Measurements from ENCODE around the gene SNAPC3. TPM values are rescaled to one million over a fixed set of nuclear protein-coding genes. Genes with fewer than 3 reads are reported as not detected.
"Not testable (repeated sequence)": the region's sequence is repeated elsewhere in the genome, so short reads cannot be mapped to it uniquely, and the experiment has no call there.

Gene SNAPC3
- polyA plus RNA-seq, 1 donor from 2014 or later, result 96.6 TPM

DNA sequence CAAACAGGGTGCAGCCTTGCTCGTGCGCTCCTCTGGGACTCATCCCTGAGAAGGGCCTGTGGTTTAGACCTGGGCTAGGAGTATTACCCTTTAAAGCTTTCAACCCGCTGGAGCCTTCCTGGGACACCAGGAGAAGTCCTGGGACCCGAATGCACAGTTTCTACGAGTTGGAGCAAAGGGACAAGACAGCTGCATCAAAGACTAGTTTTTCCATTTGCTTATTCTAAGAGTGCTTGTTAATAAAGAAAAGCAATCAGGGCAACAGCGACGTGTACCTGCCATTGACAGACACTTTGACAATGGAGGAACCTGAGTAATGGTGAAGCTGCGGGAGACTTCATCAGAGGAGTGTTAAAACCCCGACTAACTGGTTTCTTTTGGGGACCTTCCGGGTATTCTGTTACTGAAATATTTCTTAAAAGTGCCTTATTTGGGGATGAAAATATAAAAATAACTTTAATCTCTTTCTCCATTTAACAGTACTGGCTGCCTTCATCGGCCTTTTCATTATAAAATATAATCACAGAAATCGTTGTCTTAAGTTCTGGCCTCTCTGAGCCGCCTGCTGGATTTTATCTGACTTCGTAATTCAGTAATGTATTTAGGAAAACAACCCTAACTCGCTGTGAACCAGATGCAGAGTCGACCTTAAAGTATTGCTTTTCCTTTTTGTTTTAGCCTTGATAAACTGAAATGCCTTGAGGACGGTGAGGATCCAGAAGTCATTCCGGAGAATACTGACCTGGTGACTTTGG, 732 bp downstream of the SNAPC3 start:
- H3K36me3 ChIP-seq (ENCODE audit: insufficient read depth, low read length), result peaks cover 6% of the 10 kb centered on the region
- peak overlapping the region; percentile 96 for H3K27ac ChIP-seq (ENCODE audit: low read length)
- H3K4me3 ChIP-seq (ENCODE audit: low read length), result peak overlapping the region; percentile 87
- H3K9ac ChIP-seq (ENCODE audit: low read length), result peak overlapping the region; percentile 94
- no peaks in the 10 kb centered on the region for H3K9me2 ChIP-seq (ENCODE audit: insufficient read depth, low read length)
- H3F3A ChIP-seq (ENCODE audit: insufficient read depth, low read length, poor library complexity, severe bottlenecking), result no peaks in the 10 kb centered on the region
- H3K27me3 ChIP-seq (ENCODE audit: insufficient read depth, low read depth, low read length), result no peaks in the 10 kb centered on the region
- peak; percentile 14 for TF ChIP-seq CTCF (IDR thresholded peaks at IDR 0.05; ENCODE audit: poor library complexity, severe bottlenecking)
- TF ChIP-seq POLR2AphosphoS5 (IDR thresholded peaks at IDR 0.05), result no peak
- TF ChIP-seq TAF1 (IDR thresholded peaks at IDR 0.05; ENCODE audit: low read depth), result no peak
- H3K9me3 ChIP-seq (ENCODE audit: low read length), result no peaks in the 10 kb centered on the region
- peak overlapping the region; percentile 81 for H2AFZ ChIP-seq (ENCODE audit: low read depth, low read length)
- no peaks in the 10 kb centered on the region for H4K20me1 ChIP-seq (ENCODE audit: insufficient read depth)
- H3K79me2 ChIP-seq (replicated peaks; ENCODE audit: insufficient read depth, low read length), result peaks cover 51% of the 10 kb centered on the region
- peak overlapping the region; percentile 91 for H3K4me2 ChIP-seq (ENCODE audit: low read length)

DNA sequence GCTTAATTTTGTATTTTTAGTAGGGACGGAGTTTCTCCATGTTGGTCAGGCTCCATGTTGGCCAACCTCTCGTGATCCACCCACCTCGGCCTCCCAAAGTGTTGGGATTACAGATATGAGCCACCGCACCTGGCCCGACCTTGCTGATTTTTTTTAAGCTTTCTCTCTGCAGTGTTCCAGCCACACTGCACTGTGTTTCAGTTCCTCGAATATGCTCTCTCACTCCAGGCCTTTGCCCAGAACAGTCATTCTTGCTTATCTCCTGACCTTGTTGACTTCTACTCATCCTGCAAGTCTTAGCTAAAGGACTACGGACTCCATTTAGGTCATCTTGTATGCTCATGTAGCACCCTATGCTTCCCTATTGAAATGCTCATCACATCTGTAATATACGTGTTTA, 3.3 kb downstream of the SNAPC3 start:
- Histone ChIP-seq H3K9me2 (ENCODE audit: insufficient read depth, low read length) (no peaks in the 10 kb centered on the region), H3F3A (ENCODE audit: insufficient read depth, low read length, poor library complexity, severe bottlenecking) (no peaks in the 10 kb centered on the region), H3K4me3 (ENCODE audit: low read length) (peak overlapping the region; percentile 87), H3K79me2 (replicated peaks; ENCODE audit: insufficient read depth, low read length) (peaks cover 77% of the 10 kb centered on the region), H3K9ac (ENCODE audit: low read length) (no peak overlapping the region), H2AFZ (ENCODE audit: low read depth, low read length) (no peak overlapping the region), H4K20me1 (ENCODE audit: insufficient read depth) (peaks cover 3% of the 10 kb centered on the region), H3K4me2 (ENCODE audit: low read length) (no peak overlapping the region), H3K27ac (ENCODE audit: low read length) (no peak overlapping the region), H3K36me3 (ENCODE audit: insufficient read depth, low read length) (peaks cover 13% of the 10 kb centered on the region), H3K27me3 (ENCODE audit: insufficient read depth, low read depth, low read length) (no peaks in the 10 kb centered on the region), H3K9me3 (ENCODE audit: low read length) (no peaks in the 10 kb centered on the region)
- TF ChIP-seq SMC3 (conservative IDR thresholded peaks at IDR 0.05; ENCODE audit: poor library complexity) (no peak), MXI1 (conservative IDR thresholded peaks at IDR 0.05; ENCODE audit: poor library complexity, severe bottlenecking) (no peak), EP300 (conservative IDR thresholded peaks at IDR 0.05; ENCODE audit: poor library complexity, severe bottlenecking) (no peak)
- TF ChIP-seq, protein P1, sequence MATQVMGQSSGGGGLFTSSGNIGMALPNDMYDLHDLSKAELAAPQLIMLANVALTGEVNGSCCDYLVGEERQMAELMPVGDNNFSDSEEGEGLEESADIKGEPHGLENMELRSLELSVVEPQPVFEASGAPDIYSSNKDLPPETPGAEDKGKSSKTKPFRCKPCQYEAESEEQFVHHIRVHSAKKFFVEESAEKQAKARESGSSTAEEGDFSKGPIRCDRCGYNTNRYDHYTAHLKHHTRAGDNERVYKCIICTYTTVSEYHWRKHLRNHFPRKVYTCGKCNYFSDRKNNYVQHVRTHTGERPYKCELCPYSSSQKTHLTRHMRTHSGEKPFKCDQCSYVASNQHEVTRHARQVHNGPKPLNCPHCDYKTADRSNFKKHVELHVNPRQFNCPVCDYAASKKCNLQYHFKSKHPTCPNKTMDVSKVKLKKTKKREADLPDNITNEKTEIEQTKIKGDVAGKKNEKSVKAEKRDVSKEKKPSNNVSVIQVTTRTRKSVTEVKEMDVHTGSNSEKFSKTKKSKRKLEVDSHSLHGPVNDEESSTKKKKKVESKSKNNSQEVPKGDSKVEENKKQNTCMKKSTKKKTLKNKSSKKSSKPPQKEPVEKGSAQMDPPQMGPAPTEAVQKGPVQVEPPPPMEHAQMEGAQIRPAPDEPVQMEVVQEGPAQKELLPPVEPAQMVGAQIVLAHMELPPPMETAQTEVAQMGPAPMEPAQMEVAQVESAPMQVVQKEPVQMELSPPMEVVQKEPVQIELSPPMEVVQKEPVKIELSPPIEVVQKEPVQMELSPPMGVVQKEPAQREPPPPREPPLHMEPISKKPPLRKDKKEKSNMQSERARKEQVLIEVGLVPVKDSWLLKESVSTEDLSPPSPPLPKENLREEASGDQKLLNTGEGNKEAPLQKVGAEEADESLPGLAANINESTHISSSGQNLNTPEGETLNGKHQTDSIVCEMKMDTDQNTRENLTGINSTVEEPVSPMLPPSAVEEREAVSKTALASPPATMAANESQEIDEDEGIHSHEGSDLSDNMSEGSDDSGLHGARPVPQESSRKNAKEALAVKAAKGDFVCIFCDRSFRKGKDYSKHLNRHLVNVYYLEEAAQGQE (IDR thresholded peaks at IDR 0.05; ENCODE audit: borderline replicate concordance), result no peak

- not testable (repeated sequence) for H4K20me1 ChIP-seq (ENCODE audit: insufficient read depth)
Observed at GRCh38 chr9:15427702-15428101, 5.0 kb downstream of the SNAPC3 start.

More at GRCh38 chr9:15427702-15428101, 5.0 kb downstream of the SNAPC3 start:
- H3K9me2 ChIP-seq (ENCODE audit: insufficient read depth, low read length); H2AFZ ChIP-seq (ENCODE audit: low read depth, low read length); H3K9me3 ChIP-seq (ENCODE audit: low read length); H3K27ac ChIP-seq (ENCODE audit: low read length); H3K9ac ChIP-seq (ENCODE audit: low read length); H3F3A ChIP-seq (ENCODE audit: insufficient read depth, low read length, poor library complexity, severe bottlenecking); H3K4me2 ChIP-seq (ENCODE audit: low read length); H3K27me3 ChIP-seq (ENCODE audit: insufficient read depth, low read depth, low read length); H3K4me3 ChIP-seq (ENCODE audit: low read length): not testable (repeated sequence)
- Histone ChIP-seq H3K79me2 (replicated peaks; ENCODE audit: insufficient read depth, low read length) (peaks cover 83% of the 10 kb centered on the region), H3K36me3 (ENCODE audit: insufficient read depth, low read length) (peaks cover 13% of the 10 kb centered on the region)
